Left ventricle myocardium inferior (tissue), 1 donor: ENCODE results near the gene FAM199X. TPM values are rescaled to one million over a fixed set of nuclear protein-coding genes. Genes with fewer than 3 reads are reported as not detected.

ENCODE experiments used
- DNase-seq: peaks from one replicate; pipeline ENCODE4 v3.0.0-alpha.2; 2020
- H3K27ac ChIP-seq: fragments of 200-600 bp; replicated peaks from 2 replicates; pipeline ENCODE4 v1.8.0; 2021
- H3K27me3 ChIP-seq: fragments of 200-600 bp; 2 replicates; pipeline ENCODE4 v1.8.0; 2021; ENCODE audit warnings: low read depth
- H3K36me3 ChIP-seq: fragments of 200-600 bp; 2 replicates; pipeline ENCODE4 v1.8.0; 2021
- H3K4me1 ChIP-seq: fragments of 200-600 bp; 2 replicates; pipeline ENCODE4 v1.8.0; 2021
- H3K4me3 ChIP-seq: fragments of 200-600 bp; 2 replicates; pipeline ENCODE4 v1.8.0; 2021; ENCODE audit warnings: mild to moderate bottlenecking, moderate library complexity
- H3K9me3 ChIP-seq: fragments of 200-600 bp; replicated peaks from 2 replicates; pipeline ENCODE4 v1.8.0; 2021
- intact Hi-C: fragments of 100-400 bp; cut with micrococcal nuclease; formaldehyde crosslinking; loops from one replicate; pipeline ENCODE4 v1.11.0; 2022
- total RNA-seq: library from RNA; stranded (reverse); fragmentation: NEBNext Ultra II Directional; extraction: Animal tissue kit (Norgen Biotek cat#: 25700); gene quantifications from one replicate; pipeline ENCODE4 v1.2.1, GENCODE V29; 2021
- TF ChIP-seq, protein P1 (sequence below): fragments of 200-600 bp; IDR thresholded peaks from 2 replicates; pipeline ENCODE4 v1.8.0; 2021; ENCODE audit warnings: antibody characterized with exemption, mild to moderate bottlenecking, borderline replicate concordance
- donor health status: DM: no; HTN: yes; CAD: no; lungs with severe emphysema.

FAM199X gene
- total RNA-seq, 1 donor from 2014 or later: 11.2 TPM

DNA sequence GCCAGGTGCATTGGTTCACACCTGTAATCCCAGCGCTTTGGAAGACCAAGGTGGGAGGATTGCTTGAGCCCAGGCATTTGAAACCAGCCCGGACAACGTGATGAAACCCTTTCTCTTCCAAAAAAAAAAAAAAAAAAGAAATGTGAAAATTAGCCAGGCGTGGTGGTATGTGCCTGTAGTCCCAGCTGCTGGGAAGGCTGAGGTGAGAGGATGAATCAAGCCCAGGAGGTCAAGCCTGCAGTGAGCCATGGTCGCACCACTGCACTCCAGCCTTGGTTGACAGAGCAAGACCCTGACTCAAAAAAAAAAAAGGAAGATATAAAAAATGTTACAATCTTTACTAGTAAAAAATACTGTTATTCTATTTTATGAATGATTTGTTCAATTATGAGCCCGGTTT lies 5.9 kb downstream of the FAM199X start:
- Histone ChIP-seq H3K4me3 (no peak overlapping the region), H3K36me3 (no peaks in the 10 kb centered on the region), H3K27ac (no peak overlapping the region), H3K4me1 (peaks cover 12% of the 10 kb centered on the region), H3K9me3 (no peaks in the 10 kb centered on the region), H3K27me3 (no peaks in the 10 kb centered on the region)
- TF ChIP-seq, protein P1, sequence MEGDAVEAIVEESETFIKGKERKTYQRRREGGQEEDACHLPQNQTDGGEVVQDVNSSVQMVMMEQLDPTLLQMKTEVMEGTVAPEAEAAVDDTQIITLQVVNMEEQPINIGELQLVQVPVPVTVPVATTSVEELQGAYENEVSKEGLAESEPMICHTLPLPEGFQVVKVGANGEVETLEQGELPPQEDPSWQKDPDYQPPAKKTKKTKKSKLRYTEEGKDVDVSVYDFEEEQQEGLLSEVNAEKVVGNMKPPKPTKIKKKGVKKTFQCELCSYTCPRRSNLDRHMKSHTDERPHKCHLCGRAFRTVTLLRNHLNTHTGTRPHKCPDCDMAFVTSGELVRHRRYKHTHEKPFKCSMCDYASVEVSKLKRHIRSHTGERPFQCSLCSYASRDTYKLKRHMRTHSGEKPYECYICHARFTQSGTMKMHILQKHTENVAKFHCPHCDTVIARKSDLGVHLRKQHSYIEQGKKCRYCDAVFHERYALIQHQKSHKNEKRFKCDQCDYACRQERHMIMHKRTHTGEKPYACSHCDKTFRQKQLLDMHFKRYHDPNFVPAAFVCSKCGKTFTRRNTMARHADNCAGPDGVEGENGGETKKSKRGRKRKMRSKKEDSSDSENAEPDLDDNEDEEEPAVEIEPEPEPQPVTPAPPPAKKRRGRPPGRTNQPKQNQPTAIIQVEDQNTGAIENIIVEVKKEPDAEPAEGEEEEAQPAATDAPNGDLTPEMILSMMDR: no peak
- intact Hi-C loops: no loop called here
- DNase-seq: no peak

DNA sequence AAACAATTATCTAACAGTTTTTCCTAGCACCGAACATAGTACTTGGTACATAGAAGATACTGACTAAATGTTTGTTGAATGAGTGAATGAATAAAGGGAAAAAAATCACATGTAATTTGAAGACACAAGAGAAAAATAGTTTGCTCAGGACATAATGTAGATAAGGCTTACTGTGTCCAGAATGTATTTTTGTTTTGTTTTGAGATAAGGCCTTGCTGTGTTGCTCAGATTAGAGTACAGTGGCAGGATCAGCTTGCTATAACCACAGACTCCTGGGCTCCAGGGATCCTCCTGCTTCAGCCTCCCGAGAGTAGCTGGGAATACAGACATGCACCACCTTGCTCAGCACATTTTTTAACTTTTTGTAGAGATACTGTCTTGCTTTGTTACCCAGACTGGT lies 6.5 kb downstream of the FAM199X start:
- Histone ChIP-seq H3K27me3 (no peaks in the 10 kb centered on the region), H3K36me3 (no peaks in the 10 kb centered on the region), H3K4me3 (no peak overlapping the region), H3K9me3 (no peaks in the 10 kb centered on the region), H3K4me1 (peaks cover 8% of the 10 kb centered on the region), H3K27ac (no peak overlapping the region)
- DNase-seq: no peak
- TF ChIP-seq, protein P1: no peak
- intact Hi-C loops: no loop called here

DNA sequence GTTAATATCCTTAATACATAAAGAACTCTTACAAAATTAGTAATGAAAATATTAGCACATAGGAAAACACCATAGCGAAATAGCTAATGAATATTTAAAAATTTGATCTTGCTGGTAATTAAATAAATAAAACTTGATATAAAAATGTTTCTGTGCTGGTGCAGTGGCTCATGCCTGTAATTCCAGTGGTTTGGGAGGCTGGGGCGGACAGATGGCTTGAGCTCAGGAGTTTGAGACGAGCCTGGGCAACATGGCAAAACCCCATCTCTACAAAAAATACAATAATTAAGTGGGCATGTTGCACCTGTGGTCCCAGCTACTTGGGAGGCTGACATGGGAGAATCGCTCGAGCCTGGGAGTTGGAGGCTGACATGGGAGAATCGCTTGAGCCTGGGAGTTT lies 7.6 kb downstream of the FAM199X start:
- H3K27ac ChIP-seq: no peak overlapping the region
- TF ChIP-seq, protein P1: no peak
- intact Hi-C loops: no loop called here
- peaks cover 8% of the 10 kb centered on the region for H3K36me3 ChIP-seq
- no peak for DNase-seq
- no peaks in the 10 kb centered on the region for H3K9me3 ChIP-seq
- no peaks in the 10 kb centered on the region for H3K27me3 ChIP-seq
- H3K4me3 ChIP-seq: no peak overlapping the region
- H3K4me1 ChIP-seq: no peaks in the 10 kb centered on the region

GRCh38 chrX:104183685-104184084 lies 17.4 kb downstream of the FAM199X start:
- TF ChIP-seq, protein P1: no peak
- H3K36me3 ChIP-seq: peaks cover 31% of the 10 kb centered on the region

DNA sequence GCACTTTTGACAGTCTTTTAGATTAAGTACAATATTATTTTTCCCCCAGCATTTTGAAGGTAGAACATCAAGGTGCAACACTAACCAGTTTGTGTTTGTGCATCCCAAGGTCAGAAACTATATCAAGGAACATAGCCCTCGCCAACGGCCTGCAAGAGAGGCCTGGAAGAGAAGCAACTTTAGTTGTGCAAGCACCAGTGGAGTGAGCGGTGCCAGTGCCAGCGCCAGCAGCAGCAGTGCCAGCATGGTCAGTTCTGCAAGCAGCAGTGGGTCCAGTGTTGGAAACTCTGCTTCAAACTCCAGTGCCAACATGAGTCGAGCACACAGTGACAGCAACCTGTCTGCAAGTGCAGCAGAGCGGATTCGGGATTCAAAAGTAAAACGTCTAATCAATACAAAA lies 21.7 kb downstream of the FAM199X start:
- Histone ChIP-seq H3K36me3 (peaks cover 59% of the 10 kb centered on the region), H3K27ac (no peak overlapping the region), H3K4me1 (no peaks in the 10 kb centered on the region), H3K4me3 (no peak overlapping the region), H3K9me3 (no peaks in the 10 kb centered on the region), H3K27me3 (no peaks in the 10 kb centered on the region)
- TF ChIP-seq, protein P1: no peak
- intact Hi-C loops: no loop called here
- no peak for DNase-seq

More at GRCh38 chrX:104183685-104184084, 17.4 kb downstream of the FAM199X start:
- no peak overlapping the region for H3K27ac ChIP-seq
- no peaks in the 10 kb centered on the region for H3K27me3 ChIP-seq
- no peak for DNase-seq
- H3K9me3 ChIP-seq: no peaks in the 10 kb centered on the region
- H3K4me3 ChIP-seq: no peak overlapping the region
- no peaks in the 10 kb centered on the region for H3K4me1 ChIP-seq
- intact Hi-C loops: no loop called here

- no peaks in the 10 kb centered on the region for H3K4me1 ChIP-seq
- DNase-seq: no peak
- TF ChIP-seq, protein P1: no peak
- intact Hi-C loops: no loop called here
- no peaks in the 10 kb centered on the region for H3K27me3 ChIP-seq
- no peak overlapping the region for H3K4me3 ChIP-seq
- peaks cover 59% of the 10 kb centered on the region for H3K36me3 ChIP-seq
- H3K9me3 ChIP-seq: no peaks in the 10 kb centered on the region
- H3K27ac ChIP-seq: no peak overlapping the region
Measured at GRCh38 chrX:104189837-104190236, 23.6 kb downstream of the FAM199X start.
